Astrocyte (in vitro differentiated cells and primary cell): Measurements from ENCODE around the gene IL36G.

Experiments
- CTCF ChIP-seq: IDR thresholded peaks from 2 replicates; pipeline ENCODE4 v1.5.1; 2011; ENCODE audit warnings: low read depth, mild to moderate bottlenecking, inconsistent platforms, low read length, moderate library complexity; ENCODE audit not compliant: insufficient read depth
- EZH2 ChIP-seq: IDR thresholded peaks from 2 replicates; pipeline ENCODE4 v1.6.1; 2012; ENCODE audit warnings: mild to moderate bottlenecking, low read length, inconsistent platforms; ENCODE audit not compliant: insufficient read depth

- no peak for TF ChIP-seq CTCF
- TF ChIP-seq EZH2: no peak
Observed at GRCh38 chr2:113009622-113010021, 31.8 kb downstream of the IL36G start.
